NOMO-1 treated with DMSO at 0.1 percent for 48 hours (cell line): ENCODE measurements around the gene LRRC58.
"Not testable (repeated sequence)": the region's sequence is repeated elsewhere in the genome, so short reads cannot be mapped to it uniquely, and the experiment has no call there.

Source experiments
- DNase-seq: peaks from one replicate; lab custom pipeline; 2025; ENCODE audit not compliant: unreplicated experiment; lab: John Stamatoyannopoulos, UW

Gene LRRC58

GRCh38 chr3:120341658-120342346 lies 7.4 kb downstream of the LRRC58 start:
- no peak for DNase-seq

- DNase-seq = no peak
These were observed 9.8 kb downstream of the LRRC58 start for GRCh38 chr3:120339362-120339761.

GRCh38 chr3:120338517-120338916 lies 10.6 kb downstream of the LRRC58 start:
- DNase-seq = no peak

- DNase-seq = no peak
These were observed 16.5 kb downstream of the LRRC58 start for GRCh38 chr3:120332646-120333045.

- no peak for DNase-seq
These were observed 18.1 kb downstream of the LRRC58 start for GRCh38 chr3:120331076-120331475.

- DNase-seq = no peak
These were observed 22.4 kb downstream of the LRRC58 start for GRCh38 chr3:120326784-120327183.

GRCh38 chr3:120324190-120324589 lies 25.0 kb downstream of the LRRC58 start:
- DNase-seq = no peak

- DNase-seq = not testable (repeated sequence)
These were observed 25.4 kb downstream of the LRRC58 start for GRCh38 chr3:120323761-120324160.

GRCh38 chr3:120311863-120312794 lies 37.0 kb downstream of the LRRC58 start:
- DNase-seq = no peak

GRCh38 chr3:120306519-120307455 lies 42.4 kb downstream of the LRRC58 start:
- no peak for DNase-seq

- no peak for DNase-seq
These were observed 44.5 kb downstream of the LRRC58 start for GRCh38 chr3:120304616-120305015.

- no peak for DNase-seq
These were observed 46.8 kb downstream of the LRRC58 start for GRCh38 chr3:120302361-120302760.

GRCh38 chr3:120300971-120301370 lies 48.2 kb downstream of the LRRC58 start:
- DNase-seq = no peak

GRCh38 chr3:120299403-120299802 lies 49.8 kb downstream of the LRRC58 start:
- DNase-seq = no peak

- DNase-seq = no peak
These were observed 50.2 kb downstream of the LRRC58 start for GRCh38 chr3:120298996-120299395.

- DNase-seq = not testable (repeated sequence)
These were observed 57.6 kb downstream of the LRRC58 start for GRCh38 chr3:120291552-120291951.

GRCh38 chr3:120289636-120290035 lies 59.5 kb downstream of the LRRC58 start:
- DNase-seq = no peak

GRCh38 chr3:120286465-120286864 lies 62.7 kb downstream of the LRRC58 start:
- DNase-seq = no peak

GRCh38 chr3:120285508-120285841 lies 63.7 kb downstream of the LRRC58 start:
- no peak for DNase-seq

- DNase-seq = peak; percentile 7
These were observed 64.2 kb downstream of the LRRC58 start, which contains the start of gene GPR156 for GRCh38 chr3:120284747-120285507. GPR156 (minus strand) TSS chr3:120285222; CDS start chr3:120244098, 41,124 bp downstream.
